Measurements from ENCODE around the gene KIF2C.
"Not testable (repeated sequence)": the region's sequence is repeated elsewhere in the genome, so short reads cannot be mapped to it uniquely, and the experiment has no call there.

KIF2C gene

GRCh38 chr1:44760876-44761275 is 21.2 kb downstream of the KIF2C start:
- peaks cover 100% of the 10 kb centered on the region for H3K36me3 ChIP-seq (replicated peaks)
- no peak for DNase-seq (ENCODE audit: low spot score in 2 of 2)

GRCh38 chr1:44766421-44766820 is 26.8 kb downstream of the KIF2C start:
- in situ Hi-C loops (cut with MboI; ENCODE audit: low sequenced_read_pairs); DNase-seq (ENCODE audit: low spot score in 2 of 2): not testable (repeated sequence)
- peaks cover 69% of the 10 kb centered on the region for H3K36me3 ChIP-seq (replicated peaks)

More at GRCh38 chr1:44760876-44761275, 21.2 kb downstream of the KIF2C start:
- Histone ChIP-seq H3K4me3 (no peak overlapping the region), H3K9me3 (no peaks in the 10 kb centered on the region), H3K4me1 (no peaks in the 10 kb centered on the region), H3K27me3 (ENCODE audit: low read depth) (no peaks in the 10 kb centered on the region)
- in situ Hi-C loops (cut with MboI; ENCODE audit: low sequenced_read_pairs), result no loop called here

GRCh38 chr1:44775078-44775929 is 35.7 kb downstream of the KIF2C start, which contains the start of gene RPS8:
Gene RPS8, plus strand, starts transcription at chr1:44775540. Its CDS starts 57 bp downstream, at chr1:44775597.
- no peaks in the 10 kb centered on the region for H3K27me3 ChIP-seq (ENCODE audit: low read depth)
- peaks cover 16% of the 10 kb centered on the region for H3K4me1 ChIP-seq
- peak; percentile 86 to 93 for DNase-seq (ENCODE audit: low spot score in 2 of 2)
- peak within 1 kb of the TSS; percentile 74 for H3K4me3 ChIP-seq
- in situ Hi-C loops (cut with MboI; ENCODE audit: low sequenced_read_pairs), result no loop called here
- H3K36me3 ChIP-seq (replicated peaks), result peaks cover 48% of the 10 kb centered on the region
- H3K9me3 ChIP-seq, result no peaks in the 10 kb centered on the region

More at GRCh38 chr1:44766421-44766820, 26.8 kb downstream of the KIF2C start:
- H3K9me3 ChIP-seq; H3K27me3 ChIP-seq (ENCODE audit: low read depth); H3K4me1 ChIP-seq; H3K4me3 ChIP-seq: not testable (repeated sequence)

GRCh38 chr1:44775930-44776729 is 36.5 kb downstream of the KIF2C start:
- Histone ChIP-seq H3K4me3 (peak overlapping the region; percentile 74), H3K4me1 (peaks cover 16% of the 10 kb centered on the region), H3K36me3 (replicated peaks) (peaks cover 56% of the 10 kb centered on the region), H3K9me3 (no peaks in the 10 kb centered on the region), H3K27me3 (ENCODE audit: low read depth) (no peaks in the 10 kb centered on the region)
- in situ Hi-C loops (cut with MboI; ENCODE audit: low sequenced_read_pairs), result no loop called here
- peak in 1 of 2 experiments; percentile 41 for DNase-seq (ENCODE audit: low spot score in 2 of 2)

GRCh38 chr1:44776730-44777068 is 37.1 kb downstream of the KIF2C start:
- Histone ChIP-seq H3K27me3 (ENCODE audit: low read depth) (no peaks in the 10 kb centered on the region), H3K4me1 (peaks cover 16% of the 10 kb centered on the region), H3K9me3 (no peaks in the 10 kb centered on the region), H3K36me3 (replicated peaks) (peaks cover 61% of the 10 kb centered on the region), H3K4me3 (peak overlapping the region; percentile 74)
- in situ Hi-C loops (cut with MboI; ENCODE audit: low sequenced_read_pairs), result no loop called here
- DNase-seq (ENCODE audit: low spot score in 2 of 2), result peak in 1 of 2 experiments; percentile 33

GRCh38 chr1:44777547-44777946 is 37.9 kb downstream of the KIF2C start:
- Histone ChIP-seq H3K4me1 (peaks cover 16% of the 10 kb centered on the region), H3K27me3 (ENCODE audit: low read depth) (no peaks in the 10 kb centered on the region), H3K9me3 (no peaks in the 10 kb centered on the region), H3K36me3 (replicated peaks) (peaks cover 63% of the 10 kb centered on the region), H3K4me3 (peak overlapping the region; percentile 74)
- no peak for DNase-seq (ENCODE audit: low spot score in 2 of 2)
- in situ Hi-C loops (cut with MboI; ENCODE audit: low sequenced_read_pairs), result no loop called here

- DNase-seq (ENCODE audit: low spot score in 2 of 2), result no peak
- Histone ChIP-seq H3K9me3 (no peaks in the 10 kb centered on the region), H3K27me3 (ENCODE audit: low read depth) (no peaks in the 10 kb centered on the region), H3K4me1 (peaks cover 16% of the 10 kb centered on the region), H3K4me3 (peak overlapping the region; percentile 74), H3K36me3 (replicated peaks) (peaks cover 63% of the 10 kb centered on the region)
- in situ Hi-C loops (cut with MboI; ENCODE audit: low sequenced_read_pairs), result no loop called here
These were observed 38.5 kb downstream of the KIF2C start for GRCh38 chr1:44777969-44778635.

- no peak overlapping the region for H3K4me3 ChIP-seq
- no peaks in the 10 kb centered on the region for H3K27me3 ChIP-seq (ENCODE audit: low read depth)
- H3K36me3 ChIP-seq (replicated peaks), result peaks cover 63% of the 10 kb centered on the region
- no peak for DNase-seq (ENCODE audit: low spot score in 2 of 2)
- peaks cover 16% of the 10 kb centered on the region for H3K4me1 ChIP-seq
- H3K9me3 ChIP-seq, result no peaks in the 10 kb centered on the region
- in situ Hi-C loops (cut with MboI; ENCODE audit: low sequenced_read_pairs), result no loop called here
These were observed 39.3 kb downstream of the KIF2C start for GRCh38 chr1:44778705-44779576.

- in situ Hi-C loops (cut with MboI; ENCODE audit: low sequenced_read_pairs), result no loop called here
These were observed 41.0 kb downstream of the KIF2C start for GRCh38 chr1:44780583-44781121.

GRCh38 chr1:44783697-44784093 is 44.1 kb downstream of the KIF2C start:
- Histone ChIP-seq H3K4me3 (no peak overlapping the region), H3K36me3 (replicated peaks) (peaks cover 31% of the 10 kb centered on the region), H3K4me1 (peaks cover 10% of the 10 kb centered on the region), H3K27me3 (ENCODE audit: low read depth) (no peaks in the 10 kb centered on the region), H3K9me3 (no peaks in the 10 kb centered on the region)
- in situ Hi-C loops (cut with MboI; ENCODE audit: low sequenced_read_pairs), result no loop called here
- no peak for DNase-seq (ENCODE audit: low spot score in 2 of 2)

More at GRCh38 chr1:44780583-44781121, 41.0 kb downstream of the KIF2C start:
- Histone ChIP-seq H3K36me3 (replicated peaks) (peaks cover 62% of the 10 kb centered on the region), H3K9me3 (no peaks in the 10 kb centered on the region), H3K4me3 (no peak overlapping the region), H3K27me3 (ENCODE audit: low read depth) (no peaks in the 10 kb centered on the region), H3K4me1 (peaks cover 14% of the 10 kb centered on the region)
- peak in 1 of 2 experiments; percentile 55 for DNase-seq (ENCODE audit: low spot score in 2 of 2)

- H3K4me1 ChIP-seq, result peaks cover 10% of the 10 kb centered on the region
- H3K9me3 ChIP-seq, result no peaks in the 10 kb centered on the region
- in situ Hi-C loops (cut with MboI; ENCODE audit: low sequenced_read_pairs), result no loop called here
- no peak for DNase-seq (ENCODE audit: low spot score in 2 of 2)
- H3K4me3 ChIP-seq, result no peak overlapping the region
- H3K36me3 ChIP-seq (replicated peaks), result peaks cover 25% of the 10 kb centered on the region
- H3K27me3 ChIP-seq (ENCODE audit: low read depth), result no peaks in the 10 kb centered on the region
These were observed 44.7 kb downstream of the KIF2C start for GRCh38 chr1:44784094-44785028.

GRCh38 chr1:44785029-44785380 is 45.4 kb downstream of the KIF2C start:
- H3K4me1 ChIP-seq, result peaks cover 10% of the 10 kb centered on the region

More at GRCh38 chr1:44785029-44785380, 45.4 kb downstream of the KIF2C start:
- H3K4me3 ChIP-seq, result no peak overlapping the region
- H3K9me3 ChIP-seq, result no peaks in the 10 kb centered on the region
- no peak for DNase-seq (ENCODE audit: low spot score in 2 of 2)
- no peaks in the 10 kb centered on the region for H3K27me3 ChIP-seq (ENCODE audit: low read depth)
- in situ Hi-C loops (cut with MboI; ENCODE audit: low sequenced_read_pairs), result no loop called here
- peaks cover 18% of the 10 kb centered on the region for H3K36me3 ChIP-seq (replicated peaks)
